IMR-90 (cell line): ENCODE measurements around the gene KAT6B. TPM values are rescaled to one million over a fixed set of nuclear protein-coding genes. Genes with fewer than 3 reads are reported as not detected.

Source experiments
- ATAC-seq: fragments of 200-7000 bp; cut with Tn5 transposase; 2 replicates; pipeline ENCODE4 v1.9.1; 2020; ENCODE audit warnings: low read depth, mild to moderate bottlenecking, moderate library complexity
- BruUV-seq: library from RNA; stranded (reverse); fragments of 400-500 nt; replicated peaks from 2 replicates; lab custom pipeline; 2021; lab: Mats Ljungman, UMichigan
- CTCF ChIA-PET: fragments of 300-600 bp; formaldehyde crosslinking; extraction: SDS; loops from one replicate; lab custom pipeline; 2021; ENCODE audit warnings: antibody characterized with exemption; lab: Yijun Ruan, JAX
- POLR2A ChIA-PET: fragments of 300-600 bp; sonication (Branson Sonifier 250); formaldehyde crosslinking; loops from one replicate; lab custom pipeline; 2022; ENCODE audit warnings: antibody characterized with exemption; ENCODE audit not compliant: unreplicated experiment; lab: Charles Lee
- DNase-seq: peaks from one replicate; pipeline ENCODE4 v3.0.0; 2013
- H2AFZ ChIP-seq: replicated peaks from 2 replicates; pipeline ENCODE3; 2013; ENCODE audit warnings: low read length, mild to moderate bottlenecking; ENCODE audit not compliant: poor library complexity
- H2AK5ac ChIP-seq: 2 replicates; pipeline ENCODE4 v1.6.1; 2013; ENCODE audit warnings: low read depth, low read length, inconsistent platforms
- H2AK9ac ChIP-seq: replicated peaks from 2 replicates; pipeline ENCODE3; 2013; ENCODE audit warnings: mild to moderate bottlenecking, low read depth, low read length, moderate library complexity; ENCODE audit not compliant: poor library complexity
- H2BK120ac ChIP-seq: 2 replicates; pipeline ENCODE4 v1.6.1; 2013; ENCODE audit warnings: low read depth, low read length, inconsistent platforms
- H2BK15ac ChIP-seq: 3 replicates; pipeline ENCODE4 v1.6.1; 2013; ENCODE audit warnings: low read depth, low read length, inconsistent platforms
- H2BK20ac ChIP-seq: 2 replicates; pipeline ENCODE4 v1.6.1; 2013; ENCODE audit warnings: low read depth, mild to moderate bottlenecking, inconsistent platforms, low read length, moderate library complexity
- H2BK5ac ChIP-seq: 2 replicates; pipeline ENCODE4 v1.6.1; 2013; ENCODE audit warnings: mild to moderate bottlenecking, low read depth, low read length, inconsistent platforms; ENCODE audit not compliant: poor library complexity, severe bottlenecking
- H3K14ac ChIP-seq: replicated peaks from 2 replicates; pipeline ENCODE4 v1.6.1; 2013; ENCODE audit warnings: low read depth, low read length, inconsistent platforms
- H3K18ac ChIP-seq: 2 replicates; pipeline ENCODE4 v1.6.1; 2013; ENCODE audit warnings: low read depth, low read length, control low read depth
- H3K23ac ChIP-seq: 2 replicates; pipeline ENCODE4 v1.6.1; 2013; ENCODE audit warnings: low read depth, low read length, inconsistent platforms
- H3K27ac ChIP-seq: 2 replicates; pipeline ENCODE4 v1.5.1; 2013; ENCODE audit warnings: mild to moderate bottlenecking, control low read depth, low read length; ENCODE audit not compliant: insufficient read depth
- H3K27me3 ChIP-seq: 2 replicates; pipeline ENCODE4 v1.6.1; 2013; ENCODE audit warnings: low read length; ENCODE audit not compliant: control insufficient read depth, insufficient read depth
- H3K36me3 ChIP-seq: 2 replicates; pipeline ENCODE4 v1.6.1; 2013; ENCODE audit warnings: low read length, mixed read lengths; ENCODE audit not compliant: control insufficient read depth, insufficient read depth
- H3K4ac ChIP-seq: 2 replicates; pipeline ENCODE4 v1.6.1; 2013; ENCODE audit warnings: low read depth, low read length, inconsistent platforms
- H3K4me1 ChIP-seq: 2 replicates; pipeline ENCODE4 v1.6.1; 2013; ENCODE audit warnings: low read length, mixed read lengths; ENCODE audit not compliant: control insufficient read depth, insufficient read depth
- H3K4me2 ChIP-seq: 2 replicates; pipeline ENCODE4 v1.6.1; 2013; ENCODE audit warnings: low read depth, mild to moderate bottlenecking, control low read depth, low read length, moderate library complexity
- H3K4me3 ChIP-seq: 2 replicates; pipeline ENCODE4 v1.5.1; 2013; ENCODE audit warnings: low read depth, mild to moderate bottlenecking, control low read depth, low read length, moderate library complexity; ENCODE audit not compliant: insufficient read depth
- H3K56ac ChIP-seq: 2 replicates; pipeline ENCODE4 v1.6.1; 2013; ENCODE audit warnings: low read length, inconsistent platforms; ENCODE audit not compliant: insufficient read depth; ENCODE audit errors: extremely low read depth
- H3K79me1 ChIP-seq, 2 experiments: 2 replicates each; pipeline ENCODE4 v1.6.1; 2013; ENCODE audit warnings: low read length in 2 of 2, inconsistent platforms in 1 of 2, low read depth in 1 of 2
- H3K9ac ChIP-seq: 2 replicates; pipeline ENCODE4 v1.6.1; 2013; ENCODE audit warnings: low read depth, low read length, control low read depth
- H3K9me1 ChIP-seq: 2 replicates; pipeline ENCODE4 v1.6.1; 2013; ENCODE audit warnings: low read length, inconsistent platforms; ENCODE audit not compliant: insufficient read depth
- H3K9me3 ChIP-seq: 2 replicates; pipeline ENCODE4 v1.6.1; 2013; ENCODE audit warnings: low read length; ENCODE audit not compliant: control insufficient read depth, insufficient read depth
- H4K20me1 ChIP-seq: 2 replicates; pipeline ENCODE4 v1.6.1; 2013; ENCODE audit warnings: low read length, inconsistent platforms; ENCODE audit not compliant: insufficient read depth
- H4K5ac ChIP-seq: 2 replicates; pipeline ENCODE4 v1.6.1; 2013; ENCODE audit warnings: mild to moderate bottlenecking, low read depth, low read length, control low read depth
- H4K8ac ChIP-seq, 2 experiments: 2 replicates each; pipeline ENCODE4 v1.6.1; 2013; ENCODE audit warnings: low read depth in 2 of 2, low read length in 2 of 2, control low read depth in 1 of 2, inconsistent platforms in 1 of 2
- H4K91ac ChIP-seq: 2 replicates; pipeline ENCODE4 v1.6.1; 2013; ENCODE audit warnings: low read depth, low read length, inconsistent platforms; ENCODE audit not compliant: insufficient read depth
- CEBPB ChIP-seq: IDR thresholded peaks from 2 replicates; pipeline ENCODE4 v1.6.1; 2012; ENCODE audit warnings: low read depth, low read length, improper control_type of control experiment
- CTCF ChIP-seq: conservative IDR thresholded peaks from 2 replicates; pipeline ENCODE4 v1.5.1; 2012; ENCODE audit warnings: mild to moderate bottlenecking, low read depth, low read length, improper control_type of control experiment
- RAD21 ChIP-seq: IDR thresholded peaks from 2 replicates; pipeline ENCODE4 v1.6.1; 2012; ENCODE audit warnings: low read length, improper control_type of control experiment
- dilution Hi-C: fragments of 300-500 bp; cut with HindIII; formaldehyde crosslinking; loops from one replicate; pipeline ENCODE4 v1.14.3; 2018; ENCODE audit warnings: low sequenced_read_pairs; ENCODE audit not compliant: unreplicated experiment
- in situ Hi-C: fragments of 300-500 bp; cut with MboI; formaldehyde crosslinking; loops from 3 replicates; pipeline ENCODE4 v1.14.3; 2019; ENCODE audit warnings: low sequenced_read_pairs, inconsistent platforms, mixed read lengths
- intact Hi-C: fragments of 100-400 bp; cut with micrococcal nuclease; formaldehyde crosslinking; loops from 2 replicates; pipeline ENCODE4 v1.10.0; 2022
- polyA plus RNA-seq, 3 experiments: library from polyadenylated mRNA; depleted of rRNA; stranded (reverse); fragments of >200 nt; gene quantifications; 2 replicates each; pipeline ENCODE4 v1.2.3, GENCODE V29; 2012; ENCODE audit warnings: low replicate concordance in 1 of 3
- total RNA-seq: library from RNA; depleted of rRNA; stranded (reverse); fragments of >200 nt; gene quantifications from 2 replicates; pipeline ENCODE4 v1.2.3, GENCODE V29; 2012

KAT6B gene
- total and polyA plus RNA-seq, 2 of the 4 experiments (the other 2 are of a cell fraction): 8.8 to 28.1 TPM

- no peak overlapping the region for H2BK5ac ChIP-seq
- in situ Hi-C loops (no loop called here), dilution Hi-C loops (no loop called here), intact Hi-C loops (no loop called here)
- H3K36me3 ChIP-seq: peaks cover 18% of the 10 kb centered on the region
- no peak overlapping the region for H4K8ac ChIP-seq
- no peak for ATAC-seq
- no peak overlapping the region for H2AFZ ChIP-seq
- BruUV-seq: no TSS peak
- no peak overlapping the region for H3K9ac ChIP-seq
- no peak overlapping the region for H3K27ac ChIP-seq
- no peak overlapping the region for H3K4me2 ChIP-seq
- H3K27me3 ChIP-seq: no peaks in the 10 kb centered on the region
- CTCF ChIA-PET: no interaction called here
- H3K9me1 ChIP-seq: peaks cover 5% of the 10 kb centered on the region
- no peak overlapping the region for H4K5ac ChIP-seq
- no peaks in the 10 kb centered on the region for H4K20me1 ChIP-seq
- POLR2A ChIA-PET: no interaction called here
- H3K4me1 ChIP-seq: peaks cover 2% of the 10 kb centered on the region
- H3K23ac ChIP-seq: no peak overlapping the region
- no peak overlapping the region for H3K18ac ChIP-seq
- no peak overlapping the region for H2BK120ac ChIP-seq
- no peak overlapping the region for H3K4ac ChIP-seq
- H3K14ac ChIP-seq: no peak overlapping the region
- H3K56ac ChIP-seq: no peak overlapping the region
- H3K4me3 ChIP-seq: no peak overlapping the region
- H2AK9ac ChIP-seq: no peak overlapping the region
- no peak overlapping the region for H2AK5ac ChIP-seq
- H2BK15ac ChIP-seq: no peak overlapping the region
- DNase-seq: no peak
- no peak overlapping the region for H2BK20ac ChIP-seq
- no peak overlapping the region for H4K91ac ChIP-seq
- no peaks in the 10 kb centered on the region for H3K9me3 ChIP-seq
- TF ChIP-seq RAD21 (peak; percentile 34), CEBPB (no peak), CTCF (peak; percentile 24)
- H3K79me1 ChIP-seq: peaks cover 3 to 12% of the 10 kb centered on the region in 2 experiments; a peak in 2 of 4 replicates
Measured at GRCh38 chr10:74991435-74991834, 165.0 kb downstream of the KAT6B start.
